Stimulated activated naive CD8-positive, alpha-beta T cell treated with anti-CD3 and anti-CD28 coated beads, Interleukin-15, Interleukin-2, amounts not matched to agents 100 U/mL and 50 U/mL, for 24 hours (primary cell): ENCODE results near the gene RELT.

Experiments used
- ATAC-seq: fragments of 150-1000 bp; cut with Tn5 transposase; one replicate; pipeline ENCODE4 v1.10.0; 2021
- DNase-seq: peaks from one replicate; pipeline ENCODE4 v3.0.0; 2021

The RELT gene

GRCh38 chr11:73392108-73393010 is 16.2 kb downstream of the RELT start:
- DNase-seq = no peak
- ATAC-seq = no peak

GRCh38 chr11:73393011-73393380 is 16.8 kb downstream of the RELT start:
- ATAC-seq = no peak
- no peak for DNase-seq

GRCh38 chr11:73393479-73394415 is 17.5 kb downstream of the RELT start:
- ATAC-seq (peak; percentile 67), DNase-seq (peak; percentile 71)

- DNase-seq (no peak), ATAC-seq (no peak)
Measured at GRCh38 chr11:73394416-73395296, 18.5 kb downstream of the RELT start.

- DNase-seq = no peak
- no peak for ATAC-seq
Measured at GRCh38 chr11:73395297-73396208, 19.4 kb downstream of the RELT start.

GRCh38 chr11:73396251-73396930 is 20.2 kb downstream of the RELT start:
- no peak for ATAC-seq
- no peak for DNase-seq

GRCh38 chr11:73396985-73397384 is 20.8 kb downstream of the RELT start:
- ATAC-seq (no peak), DNase-seq (no peak)

- no peak for ATAC-seq
- DNase-seq = no peak
Measured at GRCh38 chr11:73397468-73398131, 21.4 kb downstream of the RELT start.

GRCh38 chr11:73398132-73398526 is 21.9 kb downstream of the RELT start:
- ATAC-seq (no peak), DNase-seq (no peak)

GRCh38 chr11:73398721-73399120 is 22.5 kb downstream of the RELT start:
- ATAC-seq (no peak), DNase-seq (no peak)

GRCh38 chr11:73399159-73399590 is 23.0 kb downstream of the RELT start:
- ATAC-seq = no peak
- no peak for DNase-seq

- no peak for DNase-seq
- ATAC-seq = no peak
Measured at GRCh38 chr11:73399636-73400035, 23.4 kb downstream of the RELT start.

- DNase-seq (no peak), ATAC-seq (no peak)
Measured at GRCh38 chr11:73400293-73400692, 24.1 kb downstream of the RELT start.

- DNase-seq (no peak), ATAC-seq (no peak)
Measured at GRCh38 chr11:73401217-73401923, 25.2 kb downstream of the RELT start.

GRCh38 chr11:73401924-73402833 is 26.0 kb downstream of the RELT start:
- DNase-seq = no peak
- no peak for ATAC-seq

GRCh38 chr11:73402834-73403185 is 26.6 kb downstream of the RELT start:
- ATAC-seq = no peak

GRCh38 chr11:73403541-73403940 is 27.3 kb downstream of the RELT start:
- no peak for DNase-seq
- no peak for ATAC-seq

More at GRCh38 chr11:73402834-73403185, 26.6 kb downstream of the RELT start:
- DNase-seq = no peak

- ATAC-seq = no peak
- no peak for DNase-seq
Measured at GRCh38 chr11:73404048-73404447, 27.8 kb downstream of the RELT start.
